ENCODE results near the gene MCC.

The MCC gene

DNA sequence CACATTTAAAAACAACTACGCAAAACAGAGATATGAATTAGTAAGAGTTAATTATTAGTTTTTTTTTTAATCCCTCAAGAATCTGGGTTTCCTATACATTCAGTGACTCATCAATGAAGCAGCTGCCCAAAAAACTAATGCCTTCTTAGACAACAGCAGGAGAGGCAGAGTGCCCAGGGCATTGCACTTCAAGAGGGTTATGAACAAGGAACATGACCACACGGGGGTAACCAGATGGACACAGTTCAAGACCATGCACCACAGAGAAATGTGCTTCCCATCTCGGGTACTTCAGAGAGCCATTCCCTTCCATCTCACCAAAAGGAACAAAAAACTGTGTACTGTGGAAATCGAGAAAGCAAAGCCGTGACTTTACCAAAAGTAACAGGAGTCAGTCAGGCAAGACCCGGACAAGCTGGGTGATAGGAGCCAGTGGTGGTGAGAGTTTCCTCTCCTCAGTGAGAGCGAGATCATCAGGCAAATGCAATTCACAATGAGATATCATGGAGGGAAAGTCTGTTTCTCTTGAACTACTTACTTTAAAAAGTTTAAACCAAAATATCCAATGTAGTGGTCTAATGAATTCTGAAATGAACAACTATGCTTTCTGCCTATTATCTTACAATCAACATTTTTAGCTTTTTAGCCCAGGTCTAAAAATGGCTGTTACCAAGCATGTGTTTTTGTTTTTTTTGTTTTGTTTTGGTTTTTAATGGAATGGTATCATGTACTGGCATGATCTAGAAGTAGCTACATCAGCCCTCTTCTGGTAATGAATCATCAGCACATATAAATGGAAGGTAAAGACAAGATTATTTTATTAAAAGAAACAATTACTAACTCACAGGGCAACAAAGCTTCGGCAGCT lies 245.5 kb downstream of the MCC start:
- DNase-seq = no peak

DNA sequence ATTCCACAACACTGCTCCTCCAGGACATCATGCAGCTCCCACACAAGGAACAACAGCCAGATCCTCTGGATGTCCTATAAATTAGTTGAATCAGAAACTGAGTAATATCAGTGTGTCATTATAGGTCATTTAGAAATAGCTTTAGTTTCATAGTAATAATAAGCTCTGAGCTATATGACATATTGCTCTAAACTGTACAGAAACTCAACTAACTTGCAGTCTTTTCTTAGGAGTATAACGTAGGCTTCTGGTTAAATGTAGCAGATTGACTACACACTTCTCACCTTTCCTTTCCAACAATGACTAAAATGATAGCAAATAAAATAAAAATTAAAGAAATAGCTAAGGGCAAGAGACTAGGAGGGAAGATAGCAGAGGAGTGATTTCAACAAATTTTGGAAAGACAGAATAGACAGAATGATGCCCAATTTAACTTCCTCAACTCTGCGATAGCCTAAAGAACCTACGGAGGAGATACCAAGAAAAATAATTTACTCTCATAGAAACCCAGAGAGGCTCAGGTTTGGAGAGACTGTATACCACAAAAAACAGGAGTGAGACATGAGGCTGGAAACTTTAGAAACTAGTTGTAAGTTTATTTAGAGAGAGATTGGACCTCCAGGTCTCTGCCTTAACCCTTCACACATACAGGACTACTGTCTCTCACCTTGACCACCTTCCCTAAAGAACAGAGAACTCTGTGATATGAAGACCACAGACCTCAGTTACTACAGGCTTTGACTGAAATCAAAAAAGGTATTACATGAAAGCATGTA lies 247.1 kb downstream of the MCC start:
- DNase-seq = no peak

DNA sequence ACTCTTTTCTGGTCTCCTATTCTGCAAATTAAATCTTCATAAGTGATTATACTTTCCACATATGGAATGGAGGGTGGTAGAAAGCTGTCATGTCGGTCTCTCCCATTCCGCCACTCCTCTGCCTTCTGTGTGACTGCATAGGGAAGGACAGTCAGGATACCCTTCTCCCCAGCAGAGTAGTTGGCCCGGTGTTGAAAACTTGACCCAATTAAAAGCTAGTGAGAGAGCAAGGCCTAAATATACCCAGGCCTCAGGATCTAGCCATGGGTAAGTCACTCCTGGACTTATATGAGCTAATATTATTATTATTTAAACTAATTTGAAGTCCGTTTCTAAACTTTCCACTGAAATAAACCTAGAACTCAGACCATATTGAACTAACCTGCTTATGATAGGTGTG lies 248.2 kb downstream of the MCC start:
- no peak for DNase-seq

DNA sequence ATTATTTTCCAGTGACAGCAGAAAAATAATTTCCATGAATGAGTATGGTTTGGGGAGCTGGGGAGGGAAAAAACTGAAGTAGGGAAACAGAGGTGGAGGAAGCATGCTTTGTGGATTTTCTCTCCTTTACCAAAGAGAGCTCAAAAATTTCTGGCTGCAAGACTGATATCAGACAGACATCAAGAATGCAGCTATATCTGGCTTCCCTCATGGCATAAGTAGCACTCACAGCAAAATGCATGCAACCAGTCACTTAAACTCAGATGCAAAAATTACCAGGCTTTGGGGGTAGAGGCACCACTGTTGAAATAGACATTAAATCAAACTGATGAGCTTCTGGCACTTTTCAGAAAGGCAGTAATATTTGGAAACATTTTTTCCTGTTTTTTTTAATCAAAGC lies 250.4 kb downstream of the MCC start:
- DNase-seq = no peak

DNA sequence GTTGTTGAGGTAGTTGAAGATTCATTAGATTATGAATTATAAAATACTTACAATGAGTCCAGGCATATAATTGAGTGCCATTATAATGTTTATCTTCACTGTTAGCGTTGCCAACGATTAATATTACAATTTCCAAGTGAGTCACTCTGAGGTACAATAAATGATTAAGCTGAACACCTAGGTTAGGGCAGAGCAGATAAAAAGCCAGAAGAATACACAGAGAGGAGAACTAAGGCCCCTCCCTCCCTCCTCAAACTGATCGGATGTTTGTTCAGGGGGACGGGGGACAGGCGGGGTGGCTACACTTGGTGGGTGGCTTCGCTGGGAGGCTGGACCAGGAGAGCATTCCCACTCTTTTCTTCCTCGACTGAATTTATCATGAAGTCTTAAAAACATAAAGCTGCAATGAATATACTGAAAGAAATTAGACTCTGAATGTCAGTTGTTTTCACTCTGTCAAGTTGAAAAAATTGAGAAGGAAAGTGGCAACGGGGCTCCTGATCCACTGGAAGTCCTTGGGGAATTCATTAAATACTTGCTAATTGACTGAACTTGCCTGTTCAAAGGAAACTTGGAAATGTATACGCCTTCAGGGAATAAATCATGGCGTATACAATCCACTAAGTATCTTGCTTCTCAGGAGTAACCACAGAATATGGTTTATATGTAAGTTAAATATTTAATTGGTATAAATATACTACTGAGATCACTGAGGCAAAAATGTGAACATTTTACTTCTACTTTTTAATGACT lies 251.5 kb downstream of the MCC start:
- peak in 1 of 3 experiments; percentile 35 for DNase-seq

DNA sequence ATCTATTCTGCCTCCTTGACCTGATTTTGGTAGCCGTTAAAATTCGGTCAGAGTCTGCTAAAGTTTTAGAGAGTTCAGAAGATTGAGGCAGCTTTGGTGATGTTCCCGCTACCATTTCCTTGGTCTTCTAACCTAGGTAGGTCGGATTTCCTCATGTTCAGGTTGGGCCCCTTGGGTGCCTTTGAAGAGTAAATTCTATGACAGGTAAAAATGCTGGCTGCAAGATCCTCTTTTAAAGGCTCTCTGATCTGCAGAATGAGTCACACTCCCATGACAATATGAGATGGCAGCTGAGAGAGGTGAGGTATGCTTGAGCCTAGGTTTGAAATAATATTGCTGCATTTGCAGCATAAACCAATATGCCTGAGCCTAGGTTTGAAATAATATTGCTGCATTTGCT lies 252.4 kb downstream of the MCC start:
- no peak for DNase-seq

DNA sequence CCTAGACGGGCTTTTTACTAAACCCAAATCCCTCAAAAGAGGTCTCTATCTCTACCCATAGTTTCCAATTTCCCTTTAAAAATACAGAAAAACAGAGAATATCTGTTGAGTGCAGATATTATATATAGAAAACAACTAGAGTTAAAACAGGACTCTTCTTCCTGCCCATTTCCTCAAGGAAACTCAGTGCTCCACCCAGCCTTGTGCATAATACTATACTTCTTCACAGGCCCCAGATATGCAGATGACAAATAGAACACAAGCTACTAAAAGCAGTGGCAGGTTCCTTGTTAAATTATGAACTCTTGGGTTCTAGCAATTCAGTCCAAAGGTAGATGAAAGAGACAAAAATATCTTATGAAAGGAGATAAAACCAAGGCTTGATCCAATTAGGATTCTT lies 253.7 kb downstream of the MCC start:
- no peak for DNase-seq

GRCh38 chr5:113233606-113234005 lies 254.6 kb downstream of the MCC start:
- no peak for DNase-seq

DNA sequence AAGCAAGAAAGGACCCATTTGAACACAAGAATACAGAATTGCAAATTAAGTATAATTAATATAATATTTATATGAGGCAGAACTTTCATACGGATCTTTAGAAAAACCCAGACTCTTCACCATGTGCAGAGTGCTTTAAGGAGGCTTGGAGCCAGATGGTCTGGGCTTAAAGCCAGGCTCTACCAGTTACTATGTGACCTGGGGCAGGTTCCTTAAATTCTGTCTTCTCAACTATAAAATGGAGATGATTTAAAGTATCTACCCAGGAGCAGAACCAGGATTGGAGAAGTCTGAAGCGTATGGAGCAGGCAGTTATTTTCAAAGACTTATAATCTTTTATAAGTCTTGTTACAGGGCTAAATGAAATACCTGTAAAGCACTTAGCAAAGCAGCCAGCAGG lies 255.6 kb downstream of the MCC start:
- no peak for DNase-seq

DNA sequence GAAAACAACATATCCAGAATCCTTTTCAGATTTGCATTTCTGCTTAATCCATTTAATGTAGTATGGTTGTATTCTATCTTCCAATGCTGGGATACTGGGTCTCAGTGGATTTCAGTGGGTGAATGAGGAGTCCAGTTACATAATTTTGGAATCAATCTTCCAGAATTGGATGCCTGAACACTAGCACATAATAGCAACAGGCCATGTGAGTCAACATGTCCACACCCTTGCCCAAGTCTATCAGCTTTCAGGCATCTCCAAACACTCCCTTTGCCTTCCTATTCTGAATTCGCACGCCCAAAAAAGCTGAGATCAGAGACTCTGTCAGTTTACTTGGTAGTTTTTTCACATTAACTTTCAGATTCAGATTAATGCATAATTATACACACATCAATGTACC lies 256.0 kb downstream of the MCC start:
- no peak for DNase-seq

GRCh38 chr5:113231653-113232000 lies 256.6 kb downstream of the MCC start:
- no peak for DNase-seq

DNA sequence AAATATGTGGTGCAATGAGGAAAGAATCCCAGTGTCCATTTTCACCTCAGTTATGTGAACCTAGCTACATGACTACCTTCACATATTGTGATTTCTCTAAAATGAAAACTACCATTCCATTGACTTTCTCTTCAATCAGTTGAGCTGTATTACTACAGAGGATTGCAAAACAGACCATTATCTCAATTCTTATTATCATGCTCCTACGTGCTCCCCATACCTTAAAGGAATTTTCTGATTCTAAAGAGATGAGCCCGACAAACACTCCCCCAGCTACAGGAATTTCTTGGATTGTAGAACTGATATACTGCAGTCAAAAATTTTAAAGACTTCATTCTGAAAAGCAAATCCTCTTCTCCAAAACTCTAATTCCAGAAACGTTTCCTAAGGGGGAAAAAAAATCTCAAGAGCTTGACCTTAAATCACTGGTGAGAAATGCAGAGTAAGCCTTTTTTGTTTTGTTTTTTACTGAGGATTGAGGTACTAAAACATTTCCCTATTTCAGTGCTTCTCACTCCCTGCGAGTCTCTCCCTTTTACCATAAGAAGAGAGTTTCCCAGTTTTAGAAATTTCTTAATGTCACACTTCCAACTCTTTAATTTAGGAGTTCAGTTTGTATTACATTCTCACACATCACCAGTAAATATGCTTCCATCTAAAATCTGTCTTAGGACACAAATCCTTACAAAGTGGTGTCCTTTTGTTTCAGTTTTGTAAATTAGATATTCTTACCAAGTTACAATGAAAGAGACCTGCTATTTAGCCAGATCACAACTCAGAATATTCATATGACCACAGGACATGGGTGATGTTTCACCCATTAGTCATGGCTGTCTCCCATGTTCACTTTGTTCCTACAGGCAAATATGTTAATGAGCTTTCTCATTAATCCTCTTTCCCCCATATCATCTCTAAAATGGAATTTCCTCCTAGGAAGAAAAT lies 257.3 kb downstream of the MCC start:
- DNase-seq = no peak

GRCh38 chr5:113227798-113228197 lies 260.5 kb downstream of the MCC start:
- DNase-seq = no peak

DNA sequence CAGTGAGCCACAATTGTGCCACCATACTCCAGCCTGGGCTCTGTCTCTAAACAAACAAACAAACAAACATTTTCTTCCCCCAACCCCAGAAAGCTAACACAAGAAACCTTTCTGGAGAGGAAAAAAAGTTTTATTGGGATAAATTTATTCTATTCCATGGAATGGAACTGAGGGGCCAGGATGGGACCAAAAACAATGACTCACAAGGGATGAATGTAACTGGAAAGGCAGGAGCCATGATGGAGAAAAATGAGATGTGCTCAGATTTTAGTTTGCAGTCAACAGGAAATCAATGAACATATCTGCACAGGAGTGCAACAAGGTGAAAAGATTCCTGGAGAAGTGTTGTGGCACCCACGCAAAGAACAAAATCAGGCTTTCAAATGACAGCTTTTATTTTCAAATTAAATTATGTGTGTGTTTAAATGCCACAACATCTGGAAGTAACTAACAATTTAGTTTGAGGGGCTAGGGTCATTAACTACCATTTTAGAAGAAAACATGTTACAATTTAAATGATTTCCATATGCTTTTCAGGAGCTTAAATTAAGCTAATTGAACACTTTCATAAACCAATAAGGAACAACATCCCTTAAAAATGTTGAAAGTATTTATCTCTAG lies 262.0 kb downstream of the MCC start:
- DNase-seq = no peak

DNA sequence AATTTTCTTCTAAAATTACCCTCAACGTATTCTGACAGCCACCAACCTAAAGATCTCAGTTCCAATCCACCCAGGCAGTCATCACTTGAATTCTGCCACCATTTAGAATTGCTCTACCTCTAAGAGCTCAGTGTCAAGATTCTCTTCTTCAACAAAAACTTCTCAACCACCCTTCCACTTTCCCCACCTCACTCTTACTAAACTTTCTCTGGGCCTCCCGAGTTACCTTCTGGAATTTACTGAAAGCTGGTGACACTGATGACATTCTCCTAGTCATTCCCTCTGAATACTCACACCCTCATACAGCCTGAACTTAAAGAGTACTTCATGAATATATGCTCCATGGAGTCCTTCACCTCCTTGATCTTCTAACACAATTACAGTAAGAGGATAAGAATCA lies 263.0 kb downstream of the MCC start:
- no peak for DNase-seq

DNA sequence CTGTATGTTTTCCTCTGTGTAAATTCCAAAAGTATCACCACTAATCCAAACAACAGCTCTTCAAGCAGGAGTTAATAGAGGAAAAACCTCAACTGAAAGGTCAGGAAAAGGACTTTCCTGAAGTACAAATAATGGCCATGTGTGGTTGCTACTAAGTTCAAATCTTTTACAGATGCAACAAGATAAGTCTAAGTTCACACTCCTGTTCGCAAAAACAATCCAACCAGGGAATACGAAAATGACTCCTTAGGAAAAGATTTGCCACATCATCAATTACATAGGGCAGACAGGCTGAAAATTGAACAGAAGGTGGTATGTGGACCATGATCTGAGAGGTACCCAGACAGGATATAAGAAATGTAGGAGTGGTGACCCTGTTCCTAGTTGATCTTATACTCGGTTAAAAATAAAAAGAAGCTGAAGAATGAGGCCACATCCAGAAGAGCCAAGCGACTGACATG lies 263.6 kb downstream of the MCC start:
- DNase-seq = no peak

- DNase-seq = no peak
Observed at GRCh38 chr5:113223831-113224604, 264.2 kb downstream of the MCC start.

GRCh38 chr5:113223315-113223714 lies 264.9 kb downstream of the MCC start:
- DNase-seq = no peak

DNA sequence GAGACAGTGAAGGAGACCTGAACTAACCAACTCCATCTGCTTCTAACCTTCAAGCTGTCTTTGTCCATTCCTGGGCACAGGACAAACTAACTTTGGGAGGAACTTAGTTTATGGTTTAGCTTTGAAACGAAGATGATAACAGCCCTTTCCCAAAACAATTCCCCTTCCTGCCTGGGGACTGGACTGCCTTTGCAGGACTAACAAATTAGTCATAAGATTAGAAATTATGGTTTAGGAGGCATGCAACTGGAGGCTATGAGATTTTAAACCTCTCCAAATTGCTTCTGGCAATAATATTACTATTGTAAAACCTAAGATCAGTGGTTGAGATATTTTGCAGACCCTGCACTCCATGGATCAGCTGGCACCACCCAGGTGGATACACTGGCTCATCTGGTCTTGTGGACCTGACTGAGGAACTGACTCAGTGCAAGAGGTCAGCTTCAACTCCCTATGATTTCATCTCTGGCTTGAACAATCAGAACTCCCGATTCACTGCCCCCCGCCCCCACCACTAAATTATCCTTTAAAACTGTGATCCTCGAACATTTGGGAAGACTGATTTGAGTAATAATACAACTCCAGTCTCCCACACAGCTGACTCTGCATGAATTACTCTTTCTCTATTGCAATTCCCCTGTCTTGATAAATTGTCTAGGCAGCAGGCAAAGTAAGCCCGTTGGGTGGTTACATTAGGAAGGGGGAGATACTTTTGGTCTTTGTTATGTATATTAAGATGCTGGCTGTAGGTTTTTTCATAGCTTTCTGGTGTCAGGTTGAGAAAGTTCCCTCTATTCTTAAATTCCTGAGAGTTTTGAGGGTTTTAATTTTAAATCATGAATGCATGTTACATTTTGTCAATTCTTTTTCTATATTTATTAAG lies 266.7 kb downstream of the MCC start:
- no peak for DNase-seq

- no peak for DNase-seq
Observed at GRCh38 chr5:113219695-113220094, 268.6 kb downstream of the MCC start.

All from NCI-H1417 (cell line).